ENCODE data around the gene SLC26A11. TPM values are rescaled to one million over a fixed set of nuclear protein-coding genes. Genes with fewer than 3 reads are reported as not detected.

The SLC26A11 gene
- total RNA-seq, 1 donor from 2014 or later: 16.1 TPM

DNA sequence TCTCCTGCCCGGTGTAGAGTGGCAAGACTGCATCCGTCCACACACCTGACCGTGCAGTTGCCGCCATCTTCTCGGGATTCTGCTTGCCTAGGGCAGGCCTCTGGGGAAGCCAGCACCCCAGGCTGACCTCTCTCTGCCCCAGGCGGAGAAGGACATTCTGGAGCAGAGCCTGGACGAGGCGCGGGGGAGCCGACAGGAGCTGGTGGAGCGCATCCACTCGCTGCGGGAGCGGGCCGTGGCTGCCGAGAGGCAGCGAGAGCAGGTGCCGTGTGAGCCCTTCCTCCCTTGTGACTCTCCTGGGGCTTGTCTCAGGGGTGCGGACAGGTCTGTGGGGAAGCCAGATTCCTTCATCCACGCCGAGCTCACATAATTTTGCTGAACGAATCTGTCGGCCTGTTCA, 30.6 kb upstream of the SLC26A11 start:
- H3K4me1 ChIP-seq (ENCODE audit: insufficient read depth, low read length): no peaks in the 10 kb centered on the region
- FAIRE-seq: no peak
- Mint-ChIP-seq H3K27me3 (ENCODE audit: low read depth, unreplicated experiment) (peaks cover 31% of the 10 kb centered on the region), H3K9me3 (ENCODE audit: unreplicated experiment) (peaks cover 5% of the 10 kb centered on the region), H3K4me3 (ENCODE audit: unreplicated experiment) (no peak overlapping the region), H3K36me3 (ENCODE audit: low read depth, unreplicated experiment) (no peaks in the 10 kb centered on the region), H3K27ac (ENCODE audit: unreplicated experiment) (no peak overlapping the region), H3K4me1 (ENCODE audit: low read depth, unreplicated experiment) (peaks cover 7% of the 10 kb centered on the region)
- no peaks in the 10 kb centered on the region for H3K9me3 ChIP-seq (ENCODE audit: insufficient read depth, low read depth, low read length)
- TF ChIP-seq EZH2 (IDR thresholded peaks at IDR 0.05; ENCODE audit: insufficient read depth, low read length): no peak
- TF ChIP-seq, protein P1, sequence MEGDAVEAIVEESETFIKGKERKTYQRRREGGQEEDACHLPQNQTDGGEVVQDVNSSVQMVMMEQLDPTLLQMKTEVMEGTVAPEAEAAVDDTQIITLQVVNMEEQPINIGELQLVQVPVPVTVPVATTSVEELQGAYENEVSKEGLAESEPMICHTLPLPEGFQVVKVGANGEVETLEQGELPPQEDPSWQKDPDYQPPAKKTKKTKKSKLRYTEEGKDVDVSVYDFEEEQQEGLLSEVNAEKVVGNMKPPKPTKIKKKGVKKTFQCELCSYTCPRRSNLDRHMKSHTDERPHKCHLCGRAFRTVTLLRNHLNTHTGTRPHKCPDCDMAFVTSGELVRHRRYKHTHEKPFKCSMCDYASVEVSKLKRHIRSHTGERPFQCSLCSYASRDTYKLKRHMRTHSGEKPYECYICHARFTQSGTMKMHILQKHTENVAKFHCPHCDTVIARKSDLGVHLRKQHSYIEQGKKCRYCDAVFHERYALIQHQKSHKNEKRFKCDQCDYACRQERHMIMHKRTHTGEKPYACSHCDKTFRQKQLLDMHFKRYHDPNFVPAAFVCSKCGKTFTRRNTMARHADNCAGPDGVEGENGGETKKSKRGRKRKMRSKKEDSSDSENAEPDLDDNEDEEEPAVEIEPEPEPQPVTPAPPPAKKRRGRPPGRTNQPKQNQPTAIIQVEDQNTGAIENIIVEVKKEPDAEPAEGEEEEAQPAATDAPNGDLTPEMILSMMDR (IDR thresholded peaks at IDR 0.05; ENCODE audit: insufficient read depth, low read depth, low read length): no peak
- H4K20me1 ChIP-seq (ENCODE audit: insufficient read depth, low read length): no peaks in the 10 kb centered on the region
- H3K27me3 ChIP-seq (ENCODE audit: insufficient read depth, low read length): peaks cover 13% of the 10 kb centered on the region
- H3K4me3 ChIP-seq (ENCODE audit: insufficient read depth, low read depth, low read length): no peak overlapping the region
- no peaks in the 10 kb centered on the region for H3K79me2 ChIP-seq (ENCODE audit: insufficient read depth, low read length)
- no peak overlapping the region for H2AFZ ChIP-seq (ENCODE audit: low read depth, low read length)
- no peak overlapping the region for H3K4me2 ChIP-seq (ENCODE audit: low read length)
- H3K36me3 ChIP-seq (ENCODE audit: insufficient read depth, low read length): no peaks in the 10 kb centered on the region
- DNase-seq (ENCODE audit: low read depth): no peak
- H3K9ac ChIP-seq (ENCODE audit: low read length): no peak overlapping the region
- no peak overlapping the region for H3K27ac ChIP-seq (ENCODE audit: low read depth, low read length)

DNA sequence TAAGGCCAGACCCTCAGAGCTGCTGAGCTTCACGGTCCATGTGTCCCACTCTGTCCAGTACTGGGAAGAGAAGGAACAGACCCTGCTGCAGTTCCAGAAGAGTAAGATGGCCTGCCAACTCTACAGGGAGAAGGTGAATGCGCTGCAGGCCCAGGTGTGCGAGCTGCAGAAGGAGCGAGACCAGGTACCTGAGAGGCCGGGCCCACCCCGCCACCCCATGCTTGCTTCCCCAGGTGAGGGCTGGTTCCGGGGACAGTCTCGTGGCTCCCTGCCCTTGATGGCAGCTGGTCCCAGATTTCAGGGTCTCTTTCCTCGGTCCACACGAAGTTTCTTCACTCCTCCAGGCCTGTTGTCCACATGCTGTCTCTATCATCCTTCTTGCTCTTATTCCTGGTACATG, 29.5 kb upstream of the SLC26A11 start:
- H3K4me3 Mint-ChIP-seq (ENCODE audit: unreplicated experiment): no peak overlapping the region
- DNase-seq (ENCODE audit: low read depth) (no peak), FAIRE-seq (no peak)
- H3K9ac ChIP-seq (ENCODE audit: low read length): no peak overlapping the region
- peaks cover 7% of the 10 kb centered on the region for H3K4me1 Mint-ChIP-seq (ENCODE audit: low read depth, unreplicated experiment)
- H3K27ac Mint-ChIP-seq (ENCODE audit: unreplicated experiment): no peak overlapping the region
- H3K79me2 ChIP-seq (ENCODE audit: insufficient read depth, low read length): no peaks in the 10 kb centered on the region
- TF ChIP-seq EZH2 (IDR thresholded peaks at IDR 0.05; ENCODE audit: insufficient read depth, low read length): no peak
- TF ChIP-seq, protein P1 (IDR thresholded peaks at IDR 0.05; ENCODE audit: insufficient read depth, low read depth, low read length): no peak
- no peak overlapping the region for H2AFZ ChIP-seq (ENCODE audit: low read depth, low read length)
- no peak overlapping the region for H3K4me3 ChIP-seq (ENCODE audit: insufficient read depth, low read depth, low read length)
- no peaks in the 10 kb centered on the region for H3K4me1 ChIP-seq (ENCODE audit: insufficient read depth, low read length)
- no peaks in the 10 kb centered on the region for H3K36me3 Mint-ChIP-seq (ENCODE audit: low read depth, unreplicated experiment)
- peaks cover 13% of the 10 kb centered on the region for H3K27me3 ChIP-seq (ENCODE audit: insufficient read depth, low read length)
- peaks cover 5% of the 10 kb centered on the region for H3K9me3 Mint-ChIP-seq (ENCODE audit: unreplicated experiment)
- H3K4me2 ChIP-seq (ENCODE audit: low read length): no peak overlapping the region
- no peaks in the 10 kb centered on the region for H3K9me3 ChIP-seq (ENCODE audit: insufficient read depth, low read depth, low read length)
- no peaks in the 10 kb centered on the region for H4K20me1 ChIP-seq (ENCODE audit: insufficient read depth, low read length)
- no peaks in the 10 kb centered on the region for H3K36me3 ChIP-seq (ENCODE audit: insufficient read depth, low read length)
- H3K27ac ChIP-seq (ENCODE audit: low read depth, low read length): no peak overlapping the region
- peaks cover 31% of the 10 kb centered on the region for H3K27me3 Mint-ChIP-seq (ENCODE audit: low read depth, unreplicated experiment)

DNA sequence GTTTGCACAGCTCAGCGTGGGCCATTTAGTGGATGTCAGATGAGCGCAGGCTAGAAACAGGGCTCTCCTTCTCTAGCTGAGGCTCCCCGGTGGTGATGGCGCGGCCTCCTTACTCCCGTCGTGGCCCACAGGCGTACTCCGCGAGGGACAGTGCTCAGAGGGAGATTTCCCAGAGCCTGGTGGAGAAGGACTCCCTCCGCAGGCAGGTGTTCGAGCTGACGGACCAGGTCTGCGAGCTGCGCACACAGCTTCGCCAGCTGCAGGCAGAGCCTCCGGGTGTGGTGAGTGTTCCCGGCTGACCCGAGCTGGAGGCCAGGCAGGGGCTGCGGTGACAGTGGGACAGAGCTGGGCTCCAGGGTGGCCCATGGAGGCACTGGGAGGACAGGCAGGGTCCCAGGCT, 29.0 kb upstream of the SLC26A11 start:
- no peaks in the 10 kb centered on the region for H3K79me2 ChIP-seq (ENCODE audit: insufficient read depth, low read length)
- H3K4me3 Mint-ChIP-seq (ENCODE audit: unreplicated experiment): no peak overlapping the region
- H3K27me3 ChIP-seq (ENCODE audit: insufficient read depth, low read length): peaks cover 13% of the 10 kb centered on the region
- DNase-seq (ENCODE audit: low read depth): no peak
- no peak overlapping the region for H3K9ac ChIP-seq (ENCODE audit: low read length)
- H2AFZ ChIP-seq (ENCODE audit: low read depth, low read length): no peak overlapping the region
- TF ChIP-seq, protein P1 (IDR thresholded peaks at IDR 0.05; ENCODE audit: insufficient read depth, low read depth, low read length): no peak
- TF ChIP-seq EZH2 (IDR thresholded peaks at IDR 0.05; ENCODE audit: insufficient read depth, low read length): no peak
- no peaks in the 10 kb centered on the region for H3K36me3 Mint-ChIP-seq (ENCODE audit: low read depth, unreplicated experiment)
- FAIRE-seq: no peak
- H3K9me3 ChIP-seq (ENCODE audit: insufficient read depth, low read depth, low read length): no peaks in the 10 kb centered on the region
- H3K4me1 ChIP-seq (ENCODE audit: insufficient read depth, low read length): no peaks in the 10 kb centered on the region
- H3K4me1 Mint-ChIP-seq (ENCODE audit: low read depth, unreplicated experiment): peaks cover 7% of the 10 kb centered on the region
- peaks cover 36% of the 10 kb centered on the region for H3K27me3 Mint-ChIP-seq (ENCODE audit: low read depth, unreplicated experiment)
- no peak overlapping the region for H3K27ac ChIP-seq (ENCODE audit: low read depth, low read length)
- H3K27ac Mint-ChIP-seq (ENCODE audit: unreplicated experiment): no peak overlapping the region
- H3K36me3 ChIP-seq (ENCODE audit: insufficient read depth, low read length): no peaks in the 10 kb centered on the region
- H4K20me1 ChIP-seq (ENCODE audit: insufficient read depth, low read length): no peaks in the 10 kb centered on the region
- H3K9me3 Mint-ChIP-seq (ENCODE audit: unreplicated experiment): peaks cover 5% of the 10 kb centered on the region
- H3K4me3 ChIP-seq (ENCODE audit: insufficient read depth, low read depth, low read length): no peak overlapping the region
- no peak overlapping the region for H3K4me2 ChIP-seq (ENCODE audit: low read length)
